CD1c-positive myeloid dendritic cell (primary cell): ENCODE data around the gene DEK.
"Not testable (repeated sequence)": the region's sequence is repeated elsewhere in the genome, so short reads cannot be mapped to it uniquely, and the experiment has no call there.

Experiments
- DNase-seq: peaks from one replicate; pipeline ENCODE4 v3.0.0-alpha.2; 2016; ENCODE audit errors: extremely low spot score

DEK gene

GRCh38 chr6:18264219-18264922, at the start of gene DEK:
Gene DEK, minus strand, starts transcription at chr6:18264530. Its CDS starts 543 bp downstream, at chr6:18263987.
- peak; percentile 88 for DNase-seq

DNA sequence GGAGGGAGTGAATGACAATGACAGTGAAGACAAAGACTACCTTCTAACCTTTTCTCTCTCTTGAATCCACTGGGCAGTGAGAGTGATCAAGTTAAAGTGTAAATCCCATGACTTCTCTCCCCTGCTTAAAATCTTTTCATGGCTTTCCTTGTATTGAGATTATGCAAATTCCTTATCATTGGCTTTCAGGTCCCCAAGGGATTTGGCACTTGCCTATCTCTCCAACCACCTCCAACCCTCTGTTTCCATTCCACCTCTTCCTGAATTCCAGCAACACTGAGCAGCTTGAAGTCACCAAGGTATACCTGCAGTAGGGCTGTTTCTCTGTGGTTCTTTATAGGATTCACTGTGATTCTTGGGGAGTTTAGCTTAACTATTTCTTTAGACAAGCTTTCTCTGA, 48.0 kb upstream of the DEK start:
- no peak for DNase-seq

DNA sequence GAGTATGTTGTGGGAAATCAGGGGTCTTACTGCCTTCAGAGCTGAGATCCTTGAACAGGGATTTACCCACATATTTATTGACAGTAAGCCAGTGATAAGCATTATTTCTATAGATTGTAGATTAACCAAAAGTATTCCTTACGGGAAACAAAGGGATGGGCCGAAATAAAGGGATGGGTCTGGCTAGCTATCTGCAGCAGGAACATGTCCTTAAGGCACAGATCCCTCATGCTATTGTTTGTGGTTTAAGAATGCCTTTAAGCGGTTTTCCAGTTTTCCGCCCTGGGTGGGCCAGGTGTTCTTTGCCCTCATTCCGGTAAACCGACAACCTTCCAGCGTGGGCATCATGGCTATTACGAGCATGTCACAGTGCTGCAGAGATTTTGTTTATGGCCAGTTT, 45.7 kb upstream of the DEK start:
- DNase-seq, result not testable (repeated sequence)

DNA sequence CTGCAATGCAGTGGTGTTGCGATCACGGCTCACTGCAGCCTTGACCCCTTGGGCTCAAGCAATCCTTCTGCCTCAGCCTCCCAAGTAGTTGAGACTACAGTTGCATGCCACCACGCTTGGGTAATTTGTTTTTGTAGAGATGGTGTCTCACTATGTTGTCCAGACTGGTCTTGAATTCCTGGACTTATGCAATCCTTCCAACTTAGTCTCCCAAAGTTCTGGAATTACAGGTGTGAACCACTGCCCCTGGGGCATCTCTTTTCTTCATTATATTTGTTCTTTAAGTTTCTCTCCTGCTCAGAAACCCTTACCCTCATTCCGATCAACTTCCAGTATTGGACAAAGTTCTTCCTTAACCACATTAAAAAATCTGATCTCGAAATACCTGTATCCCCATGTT, 44.7 kb upstream of the DEK start:
- no peak for DNase-seq

GRCh38 chr6:18308070-18308735, 43.9 kb upstream of the DEK start:
- no peak for DNase-seq

DNA sequence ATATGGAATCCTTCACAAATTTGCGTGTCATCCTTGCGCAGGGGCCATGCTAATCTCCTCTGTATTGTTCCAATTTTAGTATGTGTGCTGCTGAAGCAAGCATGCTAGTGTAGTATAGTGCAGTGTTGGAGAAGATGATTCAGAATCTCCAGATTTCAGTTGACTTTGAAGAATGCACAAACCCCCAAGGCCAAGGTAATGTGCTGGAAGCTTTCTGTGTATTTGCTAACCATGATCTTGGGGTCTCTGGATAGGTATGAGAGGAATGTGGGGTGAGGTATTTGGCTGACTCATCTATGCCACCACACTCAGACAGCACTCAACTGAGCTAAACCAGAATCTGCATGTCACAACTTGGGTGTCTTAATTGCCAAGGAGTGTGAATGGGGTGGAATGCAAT, 42.6 kb upstream of the DEK start:
- no peak for DNase-seq

GRCh38 chr6:18302561-18303439, 38.5 kb upstream of the DEK start:
- no peak for DNase-seq

DNA sequence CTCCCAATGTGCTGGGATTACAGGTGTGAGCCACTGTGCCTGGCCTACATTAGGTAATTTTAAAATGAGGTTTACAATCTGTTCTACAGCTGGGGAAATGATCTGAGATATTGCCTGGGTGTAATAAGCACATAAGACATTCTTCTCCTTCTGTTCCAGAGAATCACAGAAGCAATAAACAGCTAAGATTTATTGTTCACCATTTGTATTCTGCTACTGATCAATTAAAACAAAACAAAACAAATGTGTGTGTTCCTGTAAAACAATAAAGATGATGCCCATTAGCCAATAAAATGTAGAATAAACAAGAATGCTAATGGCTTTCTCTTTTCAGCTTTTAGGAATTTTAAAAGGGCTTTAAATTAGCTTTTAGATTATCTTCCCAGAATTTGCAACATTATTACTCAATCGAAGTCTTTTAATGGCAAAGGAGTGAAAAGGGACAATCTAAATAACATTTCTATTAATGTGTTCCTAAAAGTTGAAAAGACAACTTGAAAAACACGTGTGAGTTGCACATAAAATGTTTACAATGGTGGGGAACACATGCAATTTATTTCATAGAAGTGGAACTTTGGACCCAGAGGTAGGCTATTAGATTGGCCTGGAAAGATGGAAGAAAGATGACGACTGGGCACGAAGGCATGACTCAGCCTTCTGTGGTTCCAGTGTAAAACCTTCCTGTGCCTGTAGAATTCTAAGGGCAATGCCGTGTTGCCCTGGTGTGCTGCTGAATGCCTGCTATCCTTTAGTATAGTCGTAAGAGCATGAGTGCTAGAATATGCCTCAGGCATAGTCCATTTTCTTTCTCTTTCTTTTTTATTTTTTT, 29.0 kb upstream of the DEK start:
- no peak for DNase-seq

DNA sequence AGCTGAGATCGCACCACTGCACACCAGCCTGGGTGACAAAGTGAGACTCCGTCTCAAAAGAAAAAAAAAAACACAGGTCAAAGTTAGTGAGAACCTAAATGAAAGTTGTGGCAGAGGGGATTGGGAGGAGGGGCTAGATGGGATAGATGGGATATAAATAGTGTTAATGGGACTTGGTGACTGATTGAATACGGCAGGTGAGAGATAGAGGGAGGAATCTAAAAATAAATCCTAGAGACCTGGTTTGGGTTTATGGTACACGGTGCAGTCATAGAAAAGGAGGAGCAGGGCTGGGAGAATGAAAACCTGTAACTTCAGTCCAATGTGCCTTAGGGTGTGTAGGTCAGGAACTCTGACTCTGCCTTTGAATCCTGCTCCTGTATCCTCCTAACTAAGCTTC, 25.0 kb upstream of the DEK start:
- no peak for DNase-seq

DNA sequence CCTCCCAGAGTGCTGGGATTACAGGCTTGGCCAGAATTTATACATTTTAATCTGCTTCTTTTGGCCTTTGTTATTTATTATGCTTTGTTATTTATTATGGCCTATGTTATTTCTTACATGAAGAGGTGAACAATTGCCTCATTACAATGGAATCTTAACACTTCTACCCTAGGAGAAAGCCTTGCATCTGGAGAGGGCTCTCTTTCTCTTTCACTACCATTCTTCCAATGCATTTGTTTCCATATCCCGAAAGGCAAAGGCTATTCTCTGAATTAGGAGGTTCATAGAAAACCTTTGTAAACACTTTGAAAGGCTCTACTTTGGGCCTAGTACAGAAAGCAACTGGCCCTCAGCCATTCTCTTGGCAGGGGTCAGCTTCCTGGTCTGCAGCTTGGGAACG, 19.9 kb upstream of the DEK start:
- DNase-seq, result no peak

- DNase-seq, result no peak
Observed at GRCh38 chr6:18281564-18281963, 17.2 kb upstream of the DEK start.

DNA sequence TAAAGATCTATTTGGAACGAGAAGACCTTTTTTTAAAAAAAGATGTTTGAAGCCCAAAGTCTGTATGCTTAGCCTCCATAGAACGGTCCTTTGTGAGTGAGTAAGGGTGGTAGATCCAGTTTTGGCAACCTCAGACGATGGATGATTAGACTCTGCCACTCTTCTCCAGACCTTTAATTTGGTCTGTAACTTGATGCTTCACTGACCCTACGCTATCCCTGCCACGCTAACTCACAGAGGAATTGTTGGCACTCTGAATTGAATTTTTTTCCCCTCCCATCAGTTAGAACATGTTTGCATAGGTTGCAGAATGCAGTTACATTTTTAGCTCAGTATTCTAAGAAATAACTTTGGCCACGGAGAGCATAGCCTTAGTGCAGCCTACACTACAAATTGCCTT, 15.8 kb upstream of the DEK start:
- no peak for DNase-seq

- no peak for DNase-seq
Observed at GRCh38 chr6:18279422-18279821, 15.1 kb upstream of the DEK start.

DNA sequence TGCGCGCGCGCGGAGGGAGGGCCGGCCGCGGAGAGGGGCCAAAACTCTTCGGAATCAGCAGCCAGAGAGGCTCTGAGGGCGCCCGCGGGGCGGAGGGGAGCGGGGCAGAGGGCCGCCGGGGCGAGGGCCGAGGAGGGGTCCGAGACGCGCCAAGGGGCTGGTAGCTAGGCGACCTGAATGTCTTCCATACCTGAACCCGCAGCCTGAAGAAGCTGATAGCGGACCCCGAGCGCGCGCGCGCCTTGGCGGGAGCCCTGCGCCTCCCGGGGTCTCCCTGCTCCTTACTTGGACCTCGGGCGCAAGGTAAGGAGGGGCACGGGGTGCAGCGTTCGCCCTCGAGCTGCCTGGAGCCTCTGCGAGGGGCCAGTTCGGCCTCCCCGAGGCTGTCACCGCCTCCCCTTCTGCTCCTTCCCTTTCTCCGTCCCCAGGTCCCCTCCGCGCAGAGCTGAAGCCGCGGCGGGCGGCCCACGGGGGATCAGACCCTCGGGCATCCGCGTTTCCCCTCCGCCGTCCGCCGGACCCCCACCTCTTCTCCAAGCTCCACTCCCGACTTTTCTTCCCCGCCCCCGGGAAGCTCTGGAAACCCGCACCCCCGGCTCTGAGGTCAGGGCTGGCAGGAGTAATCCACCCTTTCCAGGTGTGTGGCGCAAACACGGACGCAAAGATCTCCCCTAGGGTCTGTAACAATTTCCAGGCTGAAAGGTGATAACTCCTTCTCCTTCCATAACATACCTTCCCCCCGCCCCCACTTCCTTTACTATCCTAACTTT, 13.1 kb upstream of the DEK start:
- DNase-seq, result no peak

- no peak for DNase-seq
Observed at GRCh38 chr6:18276610-18277236, 12.4 kb upstream of the DEK start.

DNA sequence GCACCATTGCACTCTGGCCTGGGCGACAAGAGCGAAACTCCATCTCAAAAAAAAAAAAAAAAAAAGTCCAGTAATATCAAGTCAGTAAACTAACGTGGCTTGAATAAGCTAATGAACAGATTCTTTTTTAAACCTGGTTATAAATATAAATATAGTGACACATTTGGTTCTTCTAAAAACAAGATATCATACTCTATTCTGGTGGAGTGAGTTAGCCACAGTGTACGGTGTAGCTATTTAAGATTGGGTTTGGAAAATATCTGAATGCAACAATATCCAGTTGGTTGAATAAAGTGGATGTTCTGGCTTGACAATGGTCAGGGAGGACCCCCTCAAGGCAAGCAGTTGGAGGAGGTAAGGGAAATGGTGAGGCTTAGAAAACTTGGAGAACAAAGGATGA, 5.9 kb upstream of the DEK start:
- no peak for DNase-seq

DNA sequence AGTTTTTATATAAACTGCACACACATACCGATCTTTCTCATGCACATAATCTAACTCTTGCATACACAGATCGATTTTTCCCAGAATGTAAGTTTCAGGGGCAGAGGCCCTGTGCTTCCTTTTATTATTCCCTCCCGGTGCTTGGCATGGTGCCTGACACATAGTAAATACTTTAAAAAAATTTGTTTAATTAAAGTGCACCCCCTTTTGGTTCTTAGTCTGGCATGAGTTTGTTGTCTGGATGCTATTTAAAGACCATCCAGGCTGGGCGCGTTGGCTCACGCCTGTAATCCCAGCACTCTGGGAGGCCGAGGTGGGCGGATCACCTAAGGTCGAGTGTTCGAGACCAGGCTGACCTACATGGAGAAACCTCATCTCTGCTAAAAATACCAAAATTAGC, 5.4 kb upstream of the DEK start:
- no peak for DNase-seq

GRCh38 chr6:18269253-18269652, 4.9 kb upstream of the DEK start:
- DNase-seq, result no peak

DNA sequence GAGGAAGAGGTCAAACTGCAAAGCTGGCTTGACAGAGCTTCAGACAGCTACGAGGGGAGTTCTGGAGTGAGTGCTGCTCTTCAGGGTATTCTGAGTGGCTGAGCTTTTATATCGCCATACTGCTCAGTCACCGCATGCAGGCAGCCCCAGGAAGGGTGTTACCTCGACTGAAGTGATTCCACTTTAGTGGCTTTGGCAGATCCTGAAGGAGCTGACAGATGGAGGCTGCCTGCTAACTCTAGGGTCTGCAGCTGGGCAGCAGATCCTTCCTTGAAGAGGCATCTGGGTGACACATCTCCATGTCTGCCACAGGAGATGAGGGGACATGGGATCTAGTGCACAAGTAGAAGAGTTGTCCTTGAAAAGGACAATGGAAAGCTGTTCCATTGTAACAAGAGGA, 3.7 kb upstream of the DEK start:
- no peak for DNase-seq

GRCh38 chr6:18266523-18266912, 2.2 kb upstream of the DEK start:
- no peak for DNase-seq
